GM21576 (cell line): Measurements from ENCODE around the gene UBR4.
"Not testable (repeated sequence)": the region's sequence is repeated elsewhere in the genome, so short reads cannot be mapped to it uniquely, and the experiment has no call there.

Experiments used
- ATAC-seq: cut with Tn5 transposase; IDR thresholded peaks from one replicate; pipeline ENCODE4 v1.9.1; 2021; ENCODE audit warnings: mild to moderate bottlenecking, moderate library complexity; ENCODE audit not compliant: unreplicated experiment

The UBR4 gene

DNA sequence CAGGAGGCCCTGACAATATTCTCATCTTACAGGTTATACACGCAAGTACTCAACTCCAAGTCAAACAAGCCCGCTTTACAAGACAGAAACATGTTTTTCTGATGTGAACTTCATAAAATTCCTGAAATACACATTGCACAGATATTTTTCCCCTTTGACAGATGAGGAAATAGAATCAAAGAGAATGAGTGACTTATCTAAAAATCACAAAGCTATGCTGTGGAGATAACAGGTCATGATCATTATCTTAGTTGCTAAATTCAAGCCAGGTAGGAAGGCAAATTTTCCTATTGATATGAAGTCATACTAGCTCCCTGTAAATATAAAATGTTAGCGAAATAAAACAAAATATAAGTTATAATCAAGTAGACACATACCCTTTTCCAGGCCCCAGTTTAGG, 18.3 kb downstream of the UBR4 start:
- ATAC-seq = no peak

DNA sequence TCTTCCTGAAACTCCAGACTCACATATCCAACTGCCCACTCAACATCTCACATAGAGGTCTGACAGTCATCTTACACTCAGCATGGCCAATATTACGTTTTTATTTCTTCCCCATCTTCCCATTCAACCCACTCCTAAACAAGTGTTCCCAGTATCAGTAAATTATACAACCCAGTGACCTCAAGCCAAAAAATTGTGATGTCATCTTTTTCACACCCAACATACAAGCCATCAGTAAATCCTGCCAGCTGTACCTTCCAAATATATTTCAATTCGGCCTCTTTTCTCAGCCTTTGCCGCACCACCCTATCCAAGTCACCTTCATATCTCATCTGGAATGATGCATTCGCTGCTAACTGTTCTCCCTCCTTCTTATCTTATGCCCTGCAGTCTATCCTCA, 19.6 kb downstream of the UBR4 start:
- ATAC-seq = no peak

DNA sequence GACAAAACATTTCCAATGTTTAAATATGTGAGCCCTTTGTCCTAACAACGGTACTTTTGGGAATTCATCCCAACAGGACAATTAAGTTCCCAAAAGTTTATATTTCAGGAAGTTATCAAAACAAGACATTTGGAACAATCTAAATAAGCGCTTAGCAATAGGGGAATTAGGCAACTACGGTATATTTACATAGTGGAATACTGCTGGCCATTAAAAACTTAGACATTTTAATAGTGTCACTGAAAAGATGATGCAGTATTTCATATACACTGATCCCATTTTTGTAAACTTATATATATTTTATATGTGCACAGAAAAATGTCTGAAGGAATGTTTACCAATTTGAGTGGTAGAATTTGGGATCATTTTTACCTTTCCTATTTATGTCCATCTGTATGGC, 20.8 kb downstream of the UBR4 start:
- ATAC-seq = no peak

DNA sequence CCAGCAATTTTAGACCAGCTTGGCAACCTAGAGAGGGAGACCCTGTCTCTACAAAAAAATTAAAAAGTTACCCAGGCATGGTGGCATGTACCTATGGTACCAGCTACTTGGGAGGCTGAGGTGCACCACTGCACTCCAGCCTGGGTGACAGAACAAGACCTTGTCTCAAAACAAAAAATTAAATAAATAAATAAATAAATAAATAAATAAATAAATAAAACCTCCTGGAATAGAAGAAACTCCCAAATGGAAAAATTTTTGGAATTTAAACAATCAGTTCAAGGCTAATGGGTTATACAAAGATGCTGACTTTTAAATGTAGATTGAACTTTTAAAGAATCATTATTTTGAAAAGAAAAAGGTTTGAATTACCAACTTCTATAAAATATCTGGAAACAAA, 22.2 kb downstream of the UBR4 start:
- ATAC-seq = no peak

DNA sequence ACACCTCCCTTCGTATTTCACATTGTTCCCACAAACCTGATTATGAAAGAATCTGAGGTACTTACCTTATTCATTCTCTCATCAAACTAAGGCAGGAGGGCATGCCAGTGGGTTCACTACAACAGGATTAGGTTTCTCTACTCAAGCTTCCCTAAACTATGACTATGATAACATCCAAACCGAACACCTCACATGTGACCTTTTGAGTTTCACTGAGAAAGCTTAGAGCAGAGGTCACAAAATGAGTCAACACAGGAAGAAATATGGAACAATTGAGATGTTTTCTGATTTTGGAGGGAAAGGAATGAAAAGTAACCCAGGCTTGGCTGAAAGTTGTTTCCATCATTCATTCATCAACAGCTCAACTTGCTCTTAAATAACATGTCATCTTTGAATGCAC, 24.1 kb downstream of the UBR4 start:
- ATAC-seq = no peak

DNA sequence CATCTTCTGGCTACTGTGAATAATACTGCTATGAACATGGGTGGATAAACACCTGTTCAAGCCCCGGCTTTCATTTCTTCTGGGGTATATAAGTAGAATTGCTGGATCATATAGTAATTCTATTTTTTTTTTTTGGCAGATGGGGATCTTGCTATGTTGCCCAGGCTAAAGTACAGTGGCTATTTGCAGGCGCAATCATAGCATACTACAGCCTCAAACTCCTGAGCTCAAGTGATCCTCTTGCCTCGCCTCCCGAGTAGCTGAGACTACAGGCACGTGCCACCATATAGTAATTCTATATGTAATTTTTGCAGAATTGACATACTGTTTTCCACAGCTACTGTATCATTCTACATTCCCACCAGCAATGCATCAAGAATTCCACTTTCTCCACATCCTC, 27.8 kb downstream of the UBR4 start:
- no peak for ATAC-seq

DNA sequence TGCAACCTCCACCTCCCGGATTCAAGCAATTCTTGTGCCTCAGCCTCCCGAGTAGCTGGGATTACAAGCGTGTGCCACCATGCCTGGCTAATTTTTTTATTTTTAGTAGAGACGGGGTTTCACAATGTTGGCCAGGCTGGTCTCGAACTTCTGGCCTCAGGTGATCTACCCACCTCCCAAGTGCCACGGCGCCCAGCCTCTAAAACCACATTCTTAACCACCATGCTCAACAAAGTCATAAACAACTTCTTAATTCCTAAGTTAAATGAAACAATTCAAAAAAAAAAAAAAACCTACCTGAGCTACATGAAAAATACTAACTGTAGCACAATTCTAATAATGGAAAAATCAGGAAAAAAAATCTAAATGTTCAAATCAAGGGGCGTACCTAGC, 29.8 kb downstream of the UBR4 start:
- ATAC-seq = not testable (repeated sequence)

DNA sequence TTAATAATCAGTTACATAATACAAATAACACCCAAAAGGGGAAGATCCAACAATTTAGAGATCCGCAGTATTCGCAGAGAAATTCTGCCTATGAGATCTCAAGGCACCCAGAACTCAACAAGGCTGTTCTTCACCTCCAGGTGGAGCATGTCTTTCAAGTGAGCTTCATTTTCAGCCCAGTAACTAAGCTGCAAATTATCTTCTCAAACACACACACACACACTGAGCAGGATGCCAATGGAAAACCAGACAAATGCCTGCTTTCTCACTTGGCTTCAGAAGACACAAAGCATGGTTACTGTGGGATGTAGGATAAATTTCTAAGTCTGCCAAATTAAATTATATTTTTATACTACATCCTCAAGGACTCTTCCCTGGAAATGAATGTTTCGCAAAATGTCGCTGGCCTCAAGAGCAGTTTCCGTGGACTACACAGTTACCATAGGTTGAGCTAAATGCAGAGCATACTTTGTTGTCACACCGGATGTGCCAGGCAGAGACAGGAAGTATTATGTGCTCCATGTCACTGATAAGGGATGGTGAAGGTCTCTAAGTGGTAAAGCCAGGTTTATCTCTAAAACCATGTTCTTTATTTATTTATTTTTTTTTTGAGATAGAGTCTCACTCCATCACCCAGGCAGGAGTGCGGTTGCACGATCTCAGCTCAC, 30.3 kb downstream of the UBR4 start:
- no peak for ATAC-seq

DNA sequence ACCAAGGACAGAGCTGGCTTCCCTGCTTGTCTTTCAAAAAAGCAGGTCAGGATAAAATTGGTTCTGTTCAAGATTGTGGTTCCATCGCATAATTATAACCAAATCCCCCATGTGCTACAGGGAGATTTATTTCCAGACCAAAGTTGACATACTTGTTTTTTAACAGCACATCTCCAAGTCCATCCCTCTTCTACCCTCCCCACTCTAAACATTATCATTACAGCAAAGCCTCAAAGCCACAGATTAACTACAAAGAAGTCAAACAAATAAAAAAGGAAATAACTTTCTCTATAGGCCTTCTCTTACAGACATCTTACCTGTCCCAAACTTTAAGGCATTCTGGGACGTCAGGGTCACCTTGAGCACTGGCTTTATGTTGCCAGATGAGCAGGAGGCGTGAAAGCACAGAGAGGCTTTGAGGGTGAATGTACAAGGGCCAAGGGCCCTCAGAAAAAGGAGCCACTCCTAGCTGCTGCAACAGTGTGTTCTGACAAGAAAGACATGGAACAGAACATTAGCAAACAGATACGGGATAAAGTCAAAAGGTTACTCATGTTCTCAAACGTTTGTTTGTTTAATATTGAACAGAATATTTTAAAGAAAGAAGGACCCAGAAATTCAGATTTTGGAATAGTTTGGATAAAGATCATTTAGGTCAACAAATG, 31.2 kb downstream of the UBR4 start:
- ATAC-seq = no peak

DNA sequence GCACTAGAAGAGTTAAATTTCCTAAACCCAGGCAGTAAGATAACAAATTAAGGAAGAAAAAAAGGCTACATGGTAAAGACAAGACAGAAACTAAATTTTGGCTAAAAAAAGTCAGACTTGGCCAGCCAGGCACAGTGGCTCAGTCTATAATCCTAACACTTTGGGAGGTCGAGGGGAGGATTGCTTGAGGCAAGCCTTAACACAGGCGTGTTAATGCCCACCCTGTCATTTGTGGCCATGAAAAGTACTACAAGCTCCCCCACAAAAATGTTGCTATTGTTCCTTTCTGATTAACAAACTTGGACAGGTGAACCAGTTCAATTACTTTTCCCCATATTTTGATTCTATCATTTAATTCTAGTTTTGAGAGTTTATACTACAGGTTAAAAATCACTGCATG, 32.3 kb downstream of the UBR4 start:
- ATAC-seq = no peak

DNA sequence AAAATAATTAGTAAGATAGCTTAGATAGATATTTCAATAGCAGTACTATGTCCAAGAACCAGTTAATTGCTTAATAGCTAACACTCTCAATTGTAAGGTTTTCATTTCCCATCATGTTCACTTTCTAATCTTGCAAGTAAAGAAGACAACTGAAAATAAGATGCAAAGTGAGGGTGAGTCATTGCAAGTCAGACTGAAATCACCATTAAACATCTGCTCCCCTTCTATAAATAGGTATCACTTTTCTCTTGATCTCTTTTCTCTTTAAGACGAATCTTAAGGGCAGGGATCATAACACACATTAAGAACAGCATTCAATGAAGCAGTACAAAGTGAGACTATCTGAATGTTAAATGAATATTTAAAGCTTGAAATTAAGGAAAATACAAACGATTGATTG, 40.4 kb downstream of the UBR4 start:
- ATAC-seq = no peak

DNA sequence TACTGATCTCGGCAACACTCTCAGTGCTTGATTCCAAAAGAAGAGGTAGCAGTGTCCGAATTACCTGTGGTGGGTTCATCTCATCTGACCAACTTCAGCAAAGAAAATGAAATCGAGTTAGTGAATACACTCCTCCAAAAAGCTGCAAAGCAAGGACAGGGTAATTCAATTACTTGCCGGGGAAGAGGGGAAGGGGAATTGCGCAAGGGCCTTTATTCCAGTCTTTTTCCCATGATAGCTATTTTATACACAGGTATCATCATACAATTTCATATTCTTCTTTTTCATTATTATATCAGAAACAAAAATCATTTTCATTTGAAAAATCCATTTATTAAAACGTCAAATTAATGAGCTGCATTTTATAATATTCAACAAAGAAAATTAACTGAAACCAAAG, 42.9 kb downstream of the UBR4 start:
- ATAC-seq = no peak

DNA sequence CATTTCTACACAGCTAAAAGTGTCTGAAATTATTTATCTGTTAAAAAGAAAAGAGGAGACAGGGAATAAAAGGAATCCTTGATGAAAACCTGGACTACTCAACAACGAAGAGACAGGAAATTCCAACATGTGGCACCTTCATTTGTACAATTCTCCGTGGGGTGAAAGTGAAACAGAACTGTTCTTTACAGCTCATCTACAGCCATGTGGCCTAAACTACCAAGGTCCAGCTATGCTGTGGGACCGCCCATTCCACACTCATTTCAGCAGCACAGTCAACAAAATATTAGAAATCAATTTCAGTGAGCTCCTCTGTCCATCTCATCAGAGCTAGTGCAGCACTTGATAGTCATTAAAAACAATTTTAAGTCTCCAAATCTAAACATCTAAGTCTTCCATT, 44.0 kb downstream of the UBR4 start:
- ATAC-seq = no peak

DNA sequence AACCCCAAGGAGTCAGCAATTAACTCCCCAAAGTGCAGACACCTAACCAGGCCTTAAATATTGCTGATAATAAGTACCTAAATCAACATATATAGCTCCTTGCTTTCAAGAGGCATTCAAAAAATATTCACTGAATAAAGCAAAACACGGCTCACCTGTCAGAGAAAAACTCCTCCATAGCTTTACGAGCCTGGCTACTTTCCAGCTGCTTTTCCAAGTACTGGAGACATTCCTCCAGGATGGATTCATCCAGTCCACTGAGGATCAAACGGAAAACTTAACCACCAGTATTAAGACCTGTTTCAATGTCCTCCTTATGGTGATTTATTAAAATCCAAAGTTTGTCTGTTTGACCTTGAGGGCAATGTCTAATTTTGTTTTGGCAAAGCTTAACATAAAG, 44.6 kb downstream of the UBR4 start:
- no peak for ATAC-seq

DNA sequence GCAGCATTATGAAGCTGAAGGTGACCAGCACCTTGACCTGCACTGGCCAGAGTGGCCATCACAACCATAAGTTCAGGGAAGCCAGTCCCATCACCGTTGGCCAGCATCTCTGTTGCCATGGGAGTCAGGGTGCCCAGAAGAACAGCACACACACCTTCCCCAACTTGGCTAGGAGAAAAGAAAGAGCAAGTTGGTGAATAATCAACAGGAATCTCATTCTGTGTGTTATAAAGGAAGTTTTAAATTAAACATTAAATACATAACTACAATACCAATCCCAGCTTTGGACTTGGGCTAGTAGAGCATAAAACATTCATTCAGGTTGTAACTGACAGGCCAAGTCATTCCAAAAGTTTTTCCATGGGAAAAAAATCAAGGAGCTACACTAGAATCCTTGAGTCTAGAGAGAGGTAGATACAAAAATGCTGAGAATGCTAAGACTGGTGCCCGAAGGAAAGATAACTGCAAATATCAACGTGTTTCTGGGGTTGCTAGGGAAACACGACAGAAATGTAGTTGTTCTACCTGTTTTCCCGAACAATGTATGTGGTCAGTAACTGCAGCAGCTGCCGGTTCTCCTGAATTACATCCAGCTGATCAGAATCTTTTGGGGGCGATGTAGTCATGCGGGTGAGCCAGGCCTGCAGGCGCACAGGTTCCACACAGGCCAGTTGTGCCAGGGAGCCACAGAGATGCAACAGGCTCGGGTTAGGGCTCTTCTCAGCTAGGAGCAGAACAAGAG, 45.6 kb downstream of the UBR4 start:
- ATAC-seq = no peak

DNA sequence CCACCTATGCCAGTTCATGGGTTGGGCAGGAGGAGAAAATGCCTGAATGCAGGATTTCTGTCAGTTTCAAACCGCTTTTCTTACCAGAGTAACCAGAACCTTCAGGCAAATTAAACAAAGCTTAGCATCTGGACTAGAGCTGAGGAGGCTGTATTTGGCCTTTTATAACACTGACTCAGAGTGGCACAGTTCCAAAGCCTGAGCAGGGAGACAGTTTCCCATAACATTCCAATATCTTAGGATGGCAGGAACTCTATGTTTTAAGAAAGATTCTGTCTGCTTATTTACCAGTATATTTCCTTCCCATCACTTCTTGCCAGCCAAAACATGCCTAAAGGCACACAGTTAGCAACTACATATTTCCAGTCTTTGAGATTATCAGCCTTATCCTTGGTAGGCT, 46.8 kb downstream of the UBR4 start:
- no peak for ATAC-seq

DNA sequence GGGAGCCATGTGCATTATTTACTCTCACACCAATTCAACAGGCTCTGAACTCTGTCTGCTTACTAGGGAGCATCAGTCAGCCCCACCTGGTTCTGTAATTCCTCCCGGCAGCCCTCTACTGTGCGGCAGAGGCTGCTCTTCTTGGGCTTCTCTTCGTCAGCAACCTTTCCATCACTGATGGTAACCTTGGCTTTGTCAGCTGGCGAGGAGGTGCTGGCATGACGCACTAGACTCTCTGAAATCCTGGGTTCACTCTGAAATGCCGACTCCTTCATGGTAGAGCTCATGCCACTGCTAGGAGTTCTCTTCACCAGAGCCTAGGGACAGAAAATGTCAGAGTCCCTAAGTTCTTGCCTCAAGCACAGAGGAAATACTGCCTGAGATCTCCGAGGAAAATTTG, 49.2 kb downstream of the UBR4 start:
- no peak for ATAC-seq

DNA sequence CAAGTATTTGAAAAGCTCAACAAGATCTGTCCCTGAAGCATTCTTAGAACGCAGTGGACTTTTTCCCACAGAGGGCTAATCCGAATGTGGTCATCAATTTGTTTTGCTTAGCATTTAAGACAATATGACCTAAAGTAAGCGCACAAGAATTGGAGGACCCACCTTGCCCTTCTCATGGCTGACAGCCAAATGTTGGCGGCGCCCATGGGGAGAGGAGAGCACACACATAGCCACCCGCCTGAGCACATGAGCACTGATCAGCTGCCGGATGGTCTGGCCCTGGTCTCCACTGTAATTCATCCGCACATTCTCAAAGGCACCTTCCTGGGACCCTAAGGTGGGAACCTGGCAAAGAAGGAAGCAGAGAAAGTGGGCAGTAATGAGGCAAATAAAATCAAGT, 52.4 kb downstream of the UBR4 start:
- no peak for ATAC-seq

DNA sequence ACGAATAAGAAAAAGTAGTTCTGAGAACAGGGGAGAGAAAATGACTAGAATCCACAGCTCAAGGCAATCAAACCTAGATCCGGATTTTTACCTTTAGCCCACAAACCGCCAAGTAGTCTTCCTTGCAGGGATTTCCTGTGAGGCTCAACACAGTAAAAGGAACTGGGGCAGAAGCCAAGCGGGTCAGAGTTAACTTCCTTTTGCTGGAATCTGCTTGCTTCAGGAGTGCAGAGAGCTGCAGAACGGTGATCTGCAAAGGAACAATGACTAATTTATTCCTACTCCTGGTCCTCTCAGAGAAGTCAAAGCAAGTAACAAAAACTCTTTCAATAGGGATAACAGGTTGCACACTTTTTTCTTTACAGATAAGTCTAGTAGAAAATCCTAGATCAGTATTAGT, 53.4 kb downstream of the UBR4 start:
- ATAC-seq = no peak

DNA sequence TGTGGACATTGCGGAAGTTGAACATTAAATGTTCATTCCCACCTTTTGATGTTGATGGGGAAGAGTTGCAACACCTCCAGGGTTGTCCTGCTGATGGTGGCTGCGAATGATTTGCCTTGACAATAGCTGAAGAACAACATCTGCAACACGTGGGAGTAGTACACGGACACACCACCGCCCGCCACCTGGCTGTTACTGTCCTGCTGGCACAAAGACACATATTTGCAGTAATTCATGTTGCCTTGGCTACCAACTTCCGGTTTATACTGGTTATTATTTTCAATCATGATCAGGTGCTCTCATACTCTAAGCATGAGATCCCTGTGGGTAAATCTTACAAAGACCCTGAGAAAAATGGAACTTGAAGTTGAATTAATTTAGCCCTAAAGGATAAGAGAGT, 55.2 kb downstream of the UBR4 start:
- no peak for ATAC-seq

DNA sequence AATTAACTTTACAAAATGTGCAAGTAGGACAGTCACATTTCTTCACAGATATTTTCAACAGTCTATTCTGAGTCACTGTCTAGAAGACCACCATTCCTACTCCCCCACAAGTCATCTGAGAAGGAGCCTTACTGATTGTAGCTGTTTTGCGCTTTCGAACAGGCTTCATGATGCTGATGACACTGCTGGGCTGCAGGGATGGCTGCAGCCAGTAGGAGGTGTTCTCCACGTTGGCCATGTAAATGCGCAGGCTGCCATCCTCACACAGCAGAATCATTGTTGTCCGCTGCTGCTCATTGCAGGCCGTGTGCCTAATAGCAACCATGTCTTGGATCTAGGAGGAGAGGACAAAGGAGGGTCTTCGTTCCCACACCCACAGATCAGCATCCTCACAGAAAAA, 56.9 kb downstream of the UBR4 start:
- no peak for ATAC-seq

DNA sequence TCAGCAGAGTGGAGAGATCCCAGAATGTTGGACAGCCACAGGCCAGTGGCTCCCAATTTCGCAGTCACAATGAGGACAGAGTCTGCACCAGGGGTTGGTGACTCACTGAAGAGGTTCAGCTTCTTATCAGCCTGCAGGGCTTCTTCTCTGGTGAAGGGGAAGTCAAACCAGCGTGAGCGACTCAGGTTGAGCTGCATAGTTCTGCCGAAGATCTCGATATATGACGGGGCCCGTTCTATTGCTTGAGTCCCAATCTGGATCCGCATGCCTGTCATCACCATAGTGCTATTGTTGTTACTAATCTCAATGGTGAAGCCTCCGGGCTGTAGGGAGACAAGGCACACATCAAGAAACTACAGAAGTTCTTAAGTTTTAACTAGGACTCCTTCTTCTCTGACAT, 58.5 kb downstream of the UBR4 start:
- no peak for ATAC-seq
